BLaER1 treated with 17β-estradiol and CSF1 and Interleukin-3, amounts not matched to agents 10 nM and 100 nM (cell line): Measurements from ENCODE around the gene PROCA1.
"Not testable (repeated sequence)": the region's sequence is repeated elsewhere in the genome, so short reads cannot be mapped to it uniquely, and the experiment has no call there.

ENCODE experiments used
- H3K27ac ChIP-seq, 11 experiments: shearing (Covaris generic); formaldehyde crosslinking; 2 replicates each; pipeline ENCODE4 v1.8.1; 2022
- H3K27me3 ChIP-seq, 11 experiments: shearing (Covaris generic); formaldehyde crosslinking; 2 replicates each; pipeline ENCODE4 v1.8.1; 2022
- H3K36me3 ChIP-seq, 11 experiments: shearing (Covaris generic); formaldehyde crosslinking; 2 replicates each; pipeline ENCODE4 v1.8.1; 2022
- H3K4me1 ChIP-seq, 10 experiments: shearing (Covaris generic); formaldehyde crosslinking; 2 replicates each; pipeline ENCODE4 v1.8.1; 2022
- H3K4me2 ChIP-seq, 11 experiments: shearing (Covaris generic); formaldehyde crosslinking; 2 replicates each; pipeline ENCODE4 v1.8.1; 2022
- H3K4me3 ChIP-seq, 10 experiments: shearing (Covaris generic); formaldehyde crosslinking; 2 replicates each; pipeline ENCODE4 v1.8.1; 2022
- H3K9ac ChIP-seq, 11 experiments: shearing (Covaris generic); formaldehyde crosslinking; 2 replicates each; pipeline ENCODE4 v1.8.1; 2022
- H3K9me3 ChIP-seq, 11 experiments: shearing (Covaris generic); formaldehyde crosslinking; replicated peaks in 1 of 11; 2 replicates each; pipeline ENCODE4 v1.8.1; 2022
- H4K20me1 ChIP-seq, 11 experiments: shearing (Covaris generic); formaldehyde crosslinking; 2 replicates each; pipeline ENCODE4 v1.8.1; 2022
- Cebpa-rat ChIP-seq, 11 experiments: shearing (Covaris generic); IDR thresholded peaks; 2 replicates each; pipeline ENCODE4 v1.8.1; 2022

The PROCA1 gene

DNA sequence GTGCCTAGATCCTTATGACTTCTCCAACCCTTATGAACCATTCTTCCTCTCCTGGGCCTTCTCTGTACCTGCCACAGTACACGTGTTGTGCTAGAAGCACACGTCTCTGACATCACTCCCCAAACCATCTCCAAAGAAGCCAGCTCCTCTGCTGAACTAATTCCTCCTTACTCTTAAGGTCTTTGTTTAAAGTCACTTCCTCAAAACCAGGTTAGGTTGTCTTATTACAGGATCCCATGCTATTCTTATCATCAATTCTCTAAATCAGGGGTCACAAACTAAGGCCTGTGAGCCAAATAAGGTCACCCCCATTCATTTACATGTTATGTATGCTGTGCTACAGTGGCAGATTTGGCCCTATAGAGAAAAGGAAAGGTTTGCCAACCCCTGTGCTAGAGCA lies 45.7 kb downstream of the PROCA1 start:
- Histone ChIP-seq H3K4me2 (peak overlapping the region in 6 of 11 experiments; percentile 5 to 96 (median 49); a peak in 8 of 22 replicates), H3K9me3 (no peaks in the 10 kb centered on the region), H3K27me3 (no peaks in the 10 kb centered on the region), H3K36me3 (peaks cover 35 to 70% (median 64%) of the 10 kb centered on the region in 11 experiments), H3K9ac (peak overlapping the region in 2 of 11 experiments; percentile 3 to 15; a peak in 2 of 22 replicates), H4K20me1 (peaks cover 40 to 92% (median 73%) of the 10 kb centered on the region in 11 experiments; a peak in 21 of 22 replicates), H3K4me1 (peaks cover 21 to 38% (median 28%) of the 10 kb centered on the region in 10 experiments), H3K4me3 (no peak overlapping the region), H3K27ac (peak overlapping the region in 1 of 11 experiments; percentile 11; a peak in 1 of 22 replicates)
- TF ChIP-seq Cebpa-rat (IDR thresholded peaks at IDR 0.05) = no peak

DNA sequence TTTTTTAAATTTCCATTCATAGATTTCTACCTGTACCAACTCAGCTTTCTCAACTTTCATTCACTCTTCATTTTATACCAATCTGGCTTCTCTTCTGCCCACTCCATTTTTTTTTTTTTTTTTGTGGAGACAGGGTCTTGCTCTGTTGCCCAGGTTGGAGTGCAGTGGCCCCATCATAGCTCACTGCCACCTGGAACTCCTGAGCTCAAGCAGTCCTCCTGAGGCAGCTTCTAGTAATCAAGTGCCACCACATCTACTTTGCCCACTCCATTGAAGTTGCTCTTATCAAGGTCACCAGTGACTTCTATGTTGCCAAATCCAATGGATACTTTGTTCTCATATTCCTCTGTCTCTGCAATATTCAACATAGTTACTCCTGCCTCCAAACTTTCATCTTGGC lies 48.0 kb downstream of the PROCA1 start:
- Histone ChIP-seq H4K20me1 (peaks cover 23 to 91% (median 61%) of the 10 kb centered on the region in 11 experiments; a peak in 19 of 22 replicates), H3K27ac (no peak overlapping the region), H3K4me2 (peak overlapping the region; percentile 79 to 97 (median 89)), H3K9ac (peak overlapping the region in 2 of 11 experiments; percentile 95; a peak in 7 of 22 replicates), H3K36me3 (peaks cover 30 to 65% (median 58%) of the 10 kb centered on the region in 11 experiments), H3K27me3 (no peaks in the 10 kb centered on the region), H3K4me1 (peaks cover 29 to 49% (median 37%) of the 10 kb centered on the region in 10 experiments), H3K4me3 (peak overlapping the region in 5 of 10 experiments; percentile 83 to 96 (median 93); a peak in 8 of 20 replicates), H3K9me3 (peaks cover 6 to 18% (median 17%) of the 10 kb centered on the region in 11 experiments; a peak in 20 of 22 replicates)
- no peak for TF ChIP-seq Cebpa-rat (IDR thresholded peaks at IDR 0.05)

DNA sequence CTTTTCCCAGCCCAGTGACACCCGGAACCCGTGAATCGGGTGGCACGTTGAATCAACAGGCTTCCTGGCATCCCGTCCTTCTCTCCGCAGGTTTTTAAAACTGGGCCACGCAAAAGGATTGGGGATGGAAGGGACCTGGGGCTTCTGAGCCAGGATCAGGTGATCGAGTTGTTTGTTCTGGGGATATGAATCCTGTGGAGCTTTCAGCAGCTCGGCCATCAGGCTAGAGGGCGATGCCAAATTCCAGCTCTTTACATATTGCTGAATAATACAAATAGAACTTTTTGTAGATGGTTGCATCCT lies 49.2 kb downstream of the PROCA1 start:
- Histone ChIP-seq H3K9ac (peak overlapping the region; percentile 85 to 99 (median 93)), H3K27ac (peak overlapping the region; percentile 85 to 99 (median 94)), H3K9me3 (peaks cover 6 to 20% (median 18%) of the 10 kb centered on the region in 11 experiments; a peak in 20 of 22 replicates), H3K4me1 (peaks cover 29 to 49% (median 37%) of the 10 kb centered on the region in 10 experiments), H4K20me1 (peaks cover 14 to 87% (median 54%) of the 10 kb centered on the region in 11 experiments; a peak in 18 of 22 replicates), H3K4me3 (peak overlapping the region; percentile 72 to 96 (median 89)), H3K36me3 (peaks cover 28 to 63% (median 56%) of the 10 kb centered on the region in 11 experiments), H3K4me2 (peak overlapping the region; percentile 79 to 97 (median 89)), H3K27me3 (no peaks in the 10 kb centered on the region)
- no peak for TF ChIP-seq Cebpa-rat (IDR thresholded peaks at IDR 0.05)

DNA sequence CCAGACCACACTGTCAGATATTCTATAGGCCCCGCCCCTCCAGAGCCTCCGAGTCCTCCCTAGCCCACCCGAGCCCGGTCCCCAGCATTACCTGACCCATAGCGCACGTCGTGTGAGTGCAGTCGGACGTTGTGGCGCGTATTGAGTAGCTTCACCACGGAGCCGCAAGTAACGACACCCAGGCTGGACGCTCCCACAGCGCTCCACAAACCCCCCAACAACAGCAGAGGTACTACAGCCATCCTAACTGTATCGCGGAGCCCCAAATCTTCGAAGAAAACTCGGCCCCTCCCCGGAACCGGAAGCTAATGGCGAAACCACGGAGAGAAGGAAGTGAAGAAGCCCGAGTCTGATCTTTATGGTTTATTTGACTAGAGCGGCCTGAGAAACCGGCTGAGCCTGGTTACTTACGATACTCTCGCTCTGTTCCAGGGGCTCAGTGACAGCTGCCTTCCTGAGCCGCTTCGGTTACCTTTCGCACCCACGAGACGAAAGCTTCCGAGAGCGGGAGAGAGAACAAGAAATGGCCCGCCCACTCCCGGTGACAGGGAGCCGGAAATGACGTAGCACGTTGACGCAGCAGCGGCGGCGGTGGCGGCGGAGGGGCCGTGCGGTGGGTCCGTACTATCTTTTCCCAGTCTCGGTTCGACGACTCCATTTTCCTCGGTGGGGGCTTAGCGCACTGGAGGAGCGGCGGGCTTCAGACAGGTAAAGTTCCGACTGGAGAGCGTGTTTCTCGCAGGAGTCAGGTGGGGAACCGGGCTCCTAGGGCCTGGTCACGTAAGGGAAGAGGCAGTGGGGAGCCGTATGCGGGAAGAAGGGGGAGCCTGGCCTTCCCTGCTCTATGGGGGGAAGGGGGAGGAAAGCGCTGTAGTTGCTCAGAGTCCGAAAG lies 49.8 kb downstream of the PROCA1 start, which contains the start of the genes SDF2 and SUPT6H:
TSS of gene SDF2 (minus strand) at position 272 of the 892 bp plus-strand sequence. CDS start at position 242, 30 bp downstream.
TSS of gene SUPT6H (plus strand) at position 571 of the 892 bp plus-strand sequence. CDS start 11,197 bp downstream, outside the sequence.
- peak within 1 kb of the TSS; percentile 79 to 97 (median 91) for H3K4me2 ChIP-seq
- peaks cover 6 to 20% (median 18%) of the 10 kb centered on the region in 11 experiments; a peak in 20 of 22 replicates for H3K9me3 ChIP-seq
- H3K27ac ChIP-seq = peak within 1 kb of the TSS; percentile 85 to 99 (median 94)
- H3K27me3 ChIP-seq = no peaks in the 10 kb centered on the region
- H4K20me1 ChIP-seq = peaks cover 19 to 88% (median 57%) of the 10 kb centered on the region in 11 experiments; a peak in 17 of 22 replicates
- peaks cover 29 to 49% (median 37%) of the 10 kb centered on the region in 10 experiments for H3K4me1 ChIP-seq
- peak within 1 kb of the TSS; percentile 72 to 96 (median 89) for H3K4me3 ChIP-seq
- peaks cover 33 to 68% (median 59%) of the 10 kb centered on the region in 11 experiments for H3K36me3 ChIP-seq
- H3K9ac ChIP-seq = peak within 1 kb of the TSS; percentile 85 to 99 (median 93)
- TF ChIP-seq Cebpa-rat (IDR thresholded peaks at IDR 0.05) = no peak

DNA sequence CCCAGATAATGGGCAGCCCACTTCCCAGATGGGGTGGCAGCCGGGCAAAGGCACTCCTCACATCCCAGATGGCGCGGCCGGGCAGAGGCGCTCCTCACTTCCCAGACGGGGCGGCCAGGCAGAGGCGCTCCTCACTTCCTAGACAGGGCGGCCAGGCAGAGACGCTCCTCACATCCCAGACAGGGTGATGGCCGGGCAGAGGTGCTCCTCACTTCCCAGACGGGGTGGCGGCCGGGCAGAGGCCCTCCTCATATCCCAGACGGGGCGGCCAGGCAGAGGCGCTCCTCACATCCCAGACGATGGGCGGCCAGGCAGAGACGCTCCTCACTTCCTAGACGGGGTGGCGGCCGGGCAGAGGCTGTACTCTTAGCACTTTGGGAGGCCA lies 52.2 kb downstream of the PROCA1 start:
- H3K9me3 ChIP-seq = peaks cover 6 to 20% (median 18%) of the 10 kb centered on the region in 11 experiments; a peak in 20 of 22 replicates
- not testable (repeated sequence) for H3K27ac ChIP-seq, H3K27me3 ChIP-seq, H3K9ac ChIP-seq, H3K4me2 ChIP-seq
- H3K4me3 ChIP-seq = peak overlapping the region in 3 of 10 experiments; percentile 11 to 90 (median 27); a peak in 2 of 20 replicates
- H3K36me3 ChIP-seq = peaks cover 44 to 69% (median 61%) of the 10 kb centered on the region in 11 experiments
- H3K4me1 ChIP-seq = peaks cover 25 to 32% (median 29%) of the 10 kb centered on the region in 10 experiments
- peaks cover 31 to 88% (median 59%) of the 10 kb centered on the region in 11 experiments; a peak in 18 of 22 replicates for H4K20me1 ChIP-seq

DNA sequence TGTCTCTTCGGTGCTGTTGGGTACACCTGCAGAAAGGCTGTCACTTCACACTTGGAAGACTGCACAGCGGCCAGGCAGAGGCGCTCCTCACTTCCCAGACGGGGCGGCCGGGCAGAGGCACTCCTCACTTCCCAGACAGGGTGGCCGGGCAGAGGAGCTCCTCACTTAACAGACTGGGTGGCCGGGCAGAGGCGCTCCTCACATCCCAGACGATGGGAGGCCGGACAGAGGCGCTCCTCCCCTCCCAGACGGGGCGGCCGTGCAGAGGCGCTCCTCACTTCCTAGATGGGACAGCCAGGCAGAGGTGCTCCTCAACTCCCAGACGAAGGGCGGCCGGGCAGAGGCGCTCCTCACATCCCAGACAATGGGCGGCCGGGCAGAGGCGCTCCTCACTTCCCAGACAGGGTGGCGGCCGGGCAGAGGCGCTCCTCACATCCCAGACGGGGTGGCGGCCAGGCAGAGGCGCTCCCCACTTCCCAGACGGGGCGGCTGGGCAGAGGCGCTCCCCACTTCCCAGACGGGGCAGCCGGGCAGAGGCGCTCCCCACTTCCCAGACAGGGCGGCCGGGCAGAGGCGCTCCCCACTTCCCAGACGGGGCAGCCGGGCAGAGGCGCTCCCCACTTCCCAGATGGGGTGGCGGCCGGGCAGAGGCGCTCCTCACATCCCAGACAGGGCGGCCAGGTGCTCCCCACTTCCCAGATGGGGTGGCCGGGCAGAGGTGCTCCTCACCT lies 52.8 kb downstream of the PROCA1 start:
- Histone ChIP-seq H3K9me3 (peaks cover 6 to 20% (median 18%) of the 10 kb centered on the region in 11 experiments; a peak in 20 of 22 replicates), H4K20me1 (peaks cover 31 to 88% (median 59%) of the 10 kb centered on the region in 11 experiments; a peak in 18 of 22 replicates), H3K36me3 (peaks cover 50 to 69% (median 63%) of the 10 kb centered on the region in 11 experiments), H3K4me3 (peak overlapping the region in 2 of 10 experiments; percentile 11 to 15; a peak in 1 of 20 replicates), H3K4me1 (peaks cover 19 to 26% (median 24%) of the 10 kb centered on the region in 10 experiments)
- not testable (repeated sequence) for H3K27ac ChIP-seq, H3K4me2 ChIP-seq, H3K27me3 ChIP-seq, H3K9ac ChIP-seq

DNA sequence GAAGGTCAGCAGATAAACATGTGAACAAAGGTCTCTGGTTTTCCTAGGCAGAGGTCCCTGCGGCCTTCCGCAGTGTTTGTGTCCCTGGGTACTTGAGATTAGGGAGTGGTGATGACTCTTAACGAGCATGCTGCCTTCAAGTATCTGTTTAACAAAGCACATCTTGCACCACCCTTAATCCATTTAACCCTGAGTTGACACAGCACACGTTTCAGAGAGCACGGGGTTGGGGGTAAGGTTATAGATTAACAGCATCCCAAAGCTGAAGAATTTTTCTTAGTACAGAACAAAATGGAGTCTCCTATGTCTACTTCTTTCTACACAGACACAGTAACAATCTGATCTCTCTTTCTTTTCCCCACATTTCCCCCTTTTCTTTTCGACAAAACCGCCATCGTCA lies 53.3 kb downstream of the PROCA1 start:
- H3K4me3 ChIP-seq, H3K27ac ChIP-seq, H3K4me2 ChIP-seq, H3K27me3 ChIP-seq, H3K9ac ChIP-seq: not testable (repeated sequence)
- peaks cover 56 to 73% (median 69%) of the 10 kb centered on the region in 11 experiments for H3K36me3 ChIP-seq
- peaks cover 13 to 20% (median 18%) of the 10 kb centered on the region in 10 experiments for H3K4me1 ChIP-seq
- H4K20me1 ChIP-seq = peaks cover 25 to 88% (median 60%) of the 10 kb centered on the region in 11 experiments; a peak in 18 of 22 replicates
- peaks cover 6 to 20% (median 18%) of the 10 kb centered on the region in 11 experiments; a peak in 20 of 22 replicates for H3K9me3 ChIP-seq

DNA sequence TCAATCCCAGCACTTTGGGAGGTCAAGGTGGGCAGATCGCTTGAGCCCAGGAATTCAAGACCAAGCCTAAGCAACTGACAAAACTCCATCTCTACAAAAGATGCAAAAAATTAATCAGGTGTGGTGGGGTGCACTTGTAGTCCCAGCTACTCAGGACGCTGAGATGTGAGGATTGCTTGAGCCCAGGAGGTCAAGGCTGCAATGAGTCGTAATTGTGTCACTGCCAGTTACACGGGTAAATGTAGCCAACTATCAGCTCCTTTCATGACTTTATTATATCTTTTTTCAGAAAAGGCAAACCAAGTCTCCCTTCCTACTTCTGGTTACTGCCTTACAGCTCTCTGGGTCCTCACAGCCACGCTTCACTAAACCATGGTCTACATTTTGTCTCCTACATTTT lies 53.9 kb downstream of the PROCA1 start:
- TF ChIP-seq Cebpa-rat (IDR thresholded peaks at IDR 0.05) = no peak

More for the DNA sequence above, 53.9 kb downstream of the PROCA1 start:
- no peak overlapping the region for H3K9ac ChIP-seq
- H3K4me2 ChIP-seq = no peak overlapping the region
- peaks cover 62 to 79% (median 74%) of the 10 kb centered on the region in 11 experiments for H3K36me3 ChIP-seq
- H3K9me3 ChIP-seq = peaks cover 6 to 20% (median 18%) of the 10 kb centered on the region in 11 experiments; a peak in 20 of 22 replicates
- no peaks in the 10 kb centered on the region for H3K27me3 ChIP-seq
- no peak overlapping the region for H3K27ac ChIP-seq
- peaks cover 20 to 88% (median 60%) of the 10 kb centered on the region in 11 experiments; a peak in 18 of 22 replicates for H4K20me1 ChIP-seq
- peaks cover 8 to 14% (median 12%) of the 10 kb centered on the region in 10 experiments for H3K4me1 ChIP-seq
- no peak overlapping the region for H3K4me3 ChIP-seq
